HL-60/S4 (cell line): ENCODE data around the gene HERC2.
"Not testable (repeated sequence)": the region's sequence is repeated elsewhere in the genome, so short reads cannot be mapped to it uniquely, and the experiment has no call there.

Source experiments
- in situ Hi-C: fragments of 300-500 bp; cut with MboI; formaldehyde crosslinking; loops from 2 replicates; pipeline ENCODE4 v1.14.3; 2022; ENCODE audit warnings: low sequenced_read_pairs

HERC2 gene

GRCh38 chr15:28132524-28133275 is 189.3 kb downstream of the HERC2 start:
- in situ Hi-C loops = no loop called here

GRCh38 chr15:28131946-28132345 is 190.0 kb downstream of the HERC2 start:
- in situ Hi-C loops = no loop called here

GRCh38 chr15:28131400-28131799 is 190.6 kb downstream of the HERC2 start:
- in situ Hi-C loops = no loop called here

- in situ Hi-C loops = no loop called here
These were observed 191.3 kb downstream of the HERC2 start for GRCh38 chr15:28130651-28131050.

- in situ Hi-C loops = no loop called here
These were observed 192.6 kb downstream of the HERC2 start for GRCh38 chr15:28129231-28129848.

GRCh38 chr15:28128031-28128430 is 193.9 kb downstream of the HERC2 start:
- in situ Hi-C loops = no loop called here

GRCh38 chr15:28127036-28127435 is 194.9 kb downstream of the HERC2 start:
- in situ Hi-C loops = no loop called here

GRCh38 chr15:28125673-28126651 is 196.0 kb downstream of the HERC2 start:
- in situ Hi-C loops = no loop called here

GRCh38 chr15:28124841-28125240 is 197.1 kb downstream of the HERC2 start:
- in situ Hi-C loops = no loop called here

- in situ Hi-C loops = no loop called here
These were observed 198.5 kb downstream of the HERC2 start for GRCh38 chr15:28123408-28124023.

GRCh38 chr15:28122038-28122949 is 199.7 kb downstream of the HERC2 start:
- in situ Hi-C loops = no loop called here

GRCh38 chr15:28121577-28121976 is 200.4 kb downstream of the HERC2 start:
- in situ Hi-C loops = not testable (repeated sequence)

GRCh38 chr15:28120359-28120640 is 201.7 kb downstream of the HERC2 start:
- in situ Hi-C loops = no loop called here

GRCh38 chr15:28118531-28118930 is 203.4 kb downstream of the HERC2 start:
- in situ Hi-C loops = no loop called here

GRCh38 chr15:28118083-28118482 is 203.9 kb downstream of the HERC2 start:
- in situ Hi-C loops = no loop called here

- in situ Hi-C loops = no loop called here
These were observed 204.5 kb downstream of the HERC2 start for GRCh38 chr15:28117432-28117990.

GRCh38 chr15:28116521-28117431 is 205.2 kb downstream of the HERC2 start:
- in situ Hi-C loops = no loop called here

- in situ Hi-C loops = no loop called here
These were observed 206.1 kb downstream of the HERC2 start for GRCh38 chr15:28115871-28116270.
